GM19455 (cell line): ENCODE results near the gene PPP2R3B.
"Not testable (repeated sequence)": the region's sequence is repeated elsewhere in the genome, so short reads cannot be mapped to it uniquely, and the experiment has no call there.

Experiments
- ATAC-seq: cut with Tn5 transposase; IDR thresholded peaks from one replicate; pipeline ENCODE4 v1.9.1; 2021; ENCODE audit not compliant: unreplicated experiment

Gene PPP2R3B

GRCh38 chrX:340641-341423, 45.9 kb downstream of the PPP2R3B start:
- ATAC-seq, result no peak

GRCh38 chrX:340121-340520, 46.6 kb downstream of the PPP2R3B start:
- no peak for ATAC-seq

- ATAC-seq, result no peak
These were observed 47.8 kb downstream of the PPP2R3B start for GRCh38 chrX:338836-339400.

GRCh38 chrX:338281-338835, 48.3 kb downstream of the PPP2R3B start:
- ATAC-seq, result no peak

DNA sequence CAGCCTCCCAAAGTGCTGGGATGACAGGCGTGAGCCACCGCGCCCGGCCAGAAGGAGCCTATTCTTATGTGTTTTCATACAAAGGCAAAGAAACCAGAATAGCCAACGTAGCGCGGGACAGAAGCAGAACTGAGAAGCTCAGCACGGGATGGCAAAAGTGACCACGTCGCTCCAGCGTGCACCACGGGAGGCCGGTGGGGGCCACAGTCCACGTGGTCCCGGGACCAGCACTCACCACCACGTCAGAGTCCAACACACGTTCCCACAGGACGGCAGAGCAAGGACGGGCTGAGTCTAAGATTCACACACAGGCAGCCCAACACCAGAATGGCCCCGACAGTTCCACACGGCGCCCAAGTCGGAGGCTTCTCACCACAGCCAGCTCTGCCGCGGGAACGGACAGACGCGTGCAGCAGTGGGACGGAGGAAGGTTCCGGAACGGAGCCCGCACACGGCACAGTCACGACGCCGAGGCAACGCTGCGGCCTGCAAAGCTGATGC, 49.3 kb downstream of the PPP2R3B start:
- ATAC-seq, result no peak

- no peak for ATAC-seq
These were observed 50.5 kb downstream of the PPP2R3B start for GRCh38 chrX:336227-336626.

GRCh38 chrX:335758-336155, 51.0 kb downstream of the PPP2R3B start:
- ATAC-seq, result no peak

DNA sequence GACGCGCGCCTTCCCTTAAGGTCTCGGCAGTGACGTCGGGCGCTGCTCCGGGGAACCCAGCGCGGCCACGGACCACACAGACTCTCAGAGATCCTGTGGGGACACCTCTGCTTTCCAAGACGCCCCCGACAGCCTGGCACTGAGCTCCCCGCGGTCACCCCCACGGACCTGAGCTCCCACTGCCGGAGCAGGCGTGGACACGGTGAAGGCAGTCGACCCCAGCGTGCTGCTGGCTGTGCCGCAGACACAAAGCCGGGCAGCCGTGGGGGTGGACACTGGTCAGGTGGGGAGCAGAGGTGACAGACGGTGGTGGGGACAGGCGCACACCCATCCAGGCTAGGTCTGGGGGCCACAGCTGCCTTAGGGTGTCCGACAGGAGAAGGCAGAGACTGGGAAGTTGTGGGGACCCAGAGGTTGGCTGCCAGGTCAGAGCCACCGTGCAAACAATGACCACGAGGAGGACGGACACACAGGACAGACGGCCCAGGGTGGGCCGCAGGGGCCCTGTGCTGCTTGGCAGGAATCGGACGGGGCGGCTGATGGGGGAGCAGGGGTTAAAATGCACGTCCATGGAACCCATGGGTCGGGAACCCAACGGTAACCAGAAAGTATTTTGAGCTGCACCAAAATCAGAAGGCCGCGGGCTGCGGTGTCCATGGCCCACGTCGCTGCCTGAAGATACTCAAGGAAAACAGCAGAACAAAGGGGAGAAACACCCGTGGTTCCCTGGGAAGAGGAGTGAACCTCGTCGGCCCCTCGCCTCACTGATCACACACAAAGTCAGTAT, 51.5 kb downstream of the PPP2R3B start:
- no peak for ATAC-seq

DNA sequence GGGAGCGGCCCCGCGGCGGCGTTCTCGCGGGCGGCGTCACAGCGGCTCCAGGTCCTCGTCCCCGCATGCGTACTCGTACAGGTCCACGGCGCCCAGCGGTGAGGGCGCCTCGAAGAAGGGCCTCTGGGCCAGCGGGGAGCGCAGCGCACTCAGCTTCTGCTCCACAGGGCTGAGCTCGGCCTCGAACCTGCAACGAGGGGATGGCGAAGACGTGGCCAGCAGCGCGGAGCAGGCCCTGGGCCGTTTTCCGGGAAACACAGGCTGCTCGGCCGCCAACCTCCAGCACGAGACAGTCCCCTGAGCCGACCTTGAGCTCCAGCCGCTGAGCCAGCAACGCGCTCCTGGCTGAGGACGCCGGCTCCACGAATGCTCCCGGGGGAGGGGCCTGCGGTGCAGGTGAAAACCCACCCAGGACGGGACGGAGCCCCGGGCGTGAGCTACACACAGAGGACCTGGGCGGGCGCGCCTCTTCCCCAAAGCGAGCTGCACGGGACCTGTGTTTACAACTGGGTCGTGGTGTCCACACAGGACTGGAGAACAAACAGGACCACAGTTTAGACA, 52.3 kb downstream of the PPP2R3B start:
- no peak for ATAC-seq

GRCh38 chrX:333611-334311, 52.9 kb downstream of the PPP2R3B start:
- no peak for ATAC-seq

DNA sequence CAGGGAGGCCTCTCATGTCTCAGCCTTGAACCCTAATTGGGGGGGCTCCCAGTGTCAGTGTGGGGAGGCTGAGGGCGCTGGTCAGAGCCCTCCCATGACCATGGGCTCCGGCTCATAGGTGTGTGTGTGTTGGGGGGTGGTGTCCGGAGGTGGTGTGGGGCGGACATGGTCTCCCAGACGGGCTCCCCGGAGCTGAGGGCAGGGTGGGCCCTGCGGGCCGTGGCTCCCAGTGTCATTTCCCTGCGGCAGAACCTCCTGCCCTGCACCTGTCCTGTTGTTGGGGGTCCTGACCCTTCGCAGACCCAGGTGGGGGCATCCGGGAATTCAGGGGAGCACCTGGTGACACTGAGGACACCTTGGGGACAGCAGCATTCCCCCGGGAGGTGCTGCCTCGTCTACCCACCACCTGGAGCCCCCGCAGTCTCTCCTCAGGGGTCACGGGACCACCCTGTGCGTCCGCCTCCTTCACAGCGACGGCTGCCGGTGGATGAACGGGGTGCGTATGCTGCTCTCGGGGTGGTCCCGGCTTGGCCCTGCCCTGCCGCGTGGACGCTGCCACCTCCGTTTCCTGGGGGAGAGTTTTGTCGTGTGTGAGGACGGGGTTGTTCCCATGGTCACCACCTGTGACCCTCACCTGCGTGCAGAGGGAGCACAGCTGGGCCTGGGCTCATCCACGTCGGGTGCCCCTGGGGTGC, 53.6 kb downstream of the PPP2R3B start:
- ATAC-seq, result no peak

GRCh38 chrX:332496-332860, 54.2 kb downstream of the PPP2R3B start:
- no peak for ATAC-seq

- no peak for ATAC-seq
These were observed 54.7 kb downstream of the PPP2R3B start for GRCh38 chrX:331825-332495.

DNA sequence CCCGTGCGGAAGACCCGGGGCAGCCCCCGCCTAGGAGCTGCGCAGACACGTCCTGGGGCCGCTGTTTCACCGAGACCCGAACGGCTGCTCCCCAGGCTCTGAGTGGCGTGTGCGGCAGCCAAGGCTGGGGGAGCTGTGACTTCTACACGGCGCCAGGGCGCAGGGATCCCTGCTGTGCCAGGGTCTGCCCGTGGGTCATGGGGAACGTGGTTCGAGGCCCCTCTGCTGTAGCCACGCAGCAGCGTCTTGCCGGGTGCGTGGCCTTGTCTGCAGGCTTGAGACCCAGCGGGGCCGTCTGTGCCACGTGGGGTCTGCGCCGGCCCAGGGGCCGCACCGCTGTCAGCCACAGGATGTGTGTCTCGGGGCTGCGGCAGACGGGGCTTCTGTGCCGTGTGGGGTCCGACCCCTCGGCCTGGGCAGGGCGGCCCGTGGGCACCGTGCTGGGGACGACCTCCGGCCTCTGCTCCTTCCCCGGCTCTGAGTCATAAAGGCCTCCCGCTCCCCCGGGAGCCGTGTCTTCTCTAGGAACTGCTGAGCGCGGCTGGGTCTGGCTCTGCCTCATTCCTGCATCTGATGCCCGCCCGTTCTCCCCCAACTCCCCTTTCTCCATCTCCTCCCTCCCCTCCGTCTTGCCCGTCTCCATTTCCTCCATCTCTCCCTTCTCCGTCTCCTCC, 55.4 kb downstream of the PPP2R3B start:
- ATAC-seq, result no peak

- ATAC-seq, result no peak
These were observed 56.0 kb downstream of the PPP2R3B start for GRCh38 chrX:330726-331150.

DNA sequence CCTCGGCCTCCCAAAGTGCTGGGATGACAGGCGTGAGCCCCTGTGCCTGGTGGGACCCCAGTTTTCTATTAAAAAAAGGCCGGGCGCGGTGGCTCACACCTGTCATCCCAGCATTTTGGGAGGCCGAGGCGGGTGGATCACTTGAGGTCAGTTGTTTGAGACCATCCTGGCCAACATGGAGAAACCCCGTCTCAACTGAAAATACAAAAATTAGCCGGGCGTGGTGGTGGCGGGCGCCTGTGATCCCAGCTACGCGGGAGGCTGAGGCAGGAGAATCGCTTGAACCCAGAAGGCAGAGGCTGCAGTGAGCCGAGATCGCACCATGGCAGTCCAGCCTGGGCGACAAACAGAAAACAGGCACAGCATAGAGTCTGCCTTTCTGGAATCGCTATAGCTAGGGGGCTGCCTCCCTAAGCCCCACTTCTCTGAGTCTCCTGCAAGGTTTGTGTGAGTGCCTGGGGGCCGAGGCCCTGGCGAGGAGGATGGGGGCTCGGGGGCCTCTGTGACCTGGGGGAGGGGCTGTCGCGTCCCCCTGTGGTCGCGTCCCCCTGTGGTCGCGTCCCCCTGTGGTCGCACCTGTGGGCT, 56.5 kb downstream of the PPP2R3B start:
- ATAC-seq, result not testable (repeated sequence)

DNA sequence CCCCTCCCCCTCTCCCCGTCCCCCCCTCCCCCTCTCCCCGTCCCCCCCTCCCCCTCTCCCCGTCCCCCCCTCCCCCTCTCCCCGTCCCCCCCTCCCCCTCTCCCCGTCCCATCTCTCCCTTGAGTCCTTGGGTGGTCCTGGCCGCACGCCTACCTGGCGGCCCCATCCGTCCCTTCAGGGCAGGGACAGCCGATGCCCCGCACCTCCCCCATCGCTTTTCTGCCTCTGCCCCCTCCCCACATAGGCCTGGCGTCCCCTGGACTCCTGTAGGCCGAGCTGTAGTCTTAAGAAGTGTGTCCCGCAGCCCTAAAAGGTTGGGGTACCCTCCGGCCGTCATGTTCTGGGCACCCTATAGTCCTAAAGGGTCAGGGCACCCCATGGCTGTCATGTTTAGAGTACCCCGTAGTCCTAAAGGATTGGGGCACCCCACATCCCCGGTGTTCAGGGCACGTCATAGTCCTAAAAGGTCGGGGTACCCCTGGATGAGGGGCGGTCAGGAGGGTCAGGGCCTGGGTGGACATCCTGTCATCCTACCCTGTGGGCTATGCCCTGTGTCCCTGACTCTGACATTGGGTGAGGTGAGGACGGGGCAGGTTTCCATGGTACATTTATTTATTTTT, 57.3 kb downstream of the PPP2R3B start:
- ATAC-seq, result no peak

DNA sequence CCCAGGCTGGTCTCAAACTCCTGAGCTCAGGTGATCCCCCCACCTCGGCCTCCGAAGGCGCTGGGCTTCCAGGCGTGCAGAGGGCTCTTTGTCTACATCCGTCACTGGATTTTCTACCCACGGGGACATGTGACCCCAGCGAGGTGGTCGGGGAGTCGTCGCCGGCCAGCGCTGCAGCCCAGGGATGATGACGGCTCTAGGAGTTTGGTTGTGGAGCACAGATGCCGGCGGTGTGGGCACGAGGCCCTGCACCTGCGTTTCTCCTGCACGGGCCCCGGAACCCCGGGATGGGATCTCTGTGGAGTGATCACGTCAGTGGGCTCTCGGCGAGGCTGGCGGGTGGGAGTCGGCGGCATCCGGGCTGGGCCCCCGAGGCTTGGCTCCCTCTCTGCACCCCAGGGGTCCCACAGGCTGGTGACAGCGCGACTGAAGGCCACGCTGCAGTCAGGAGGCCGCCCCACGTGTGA, 59.0 kb downstream of the PPP2R3B start:
- no peak for ATAC-seq
